ENCODE results near the gene UNC13C. TPM values are rescaled to one million over a fixed set of nuclear protein-coding genes. Genes with fewer than 3 reads are reported as not detected.

Gene UNC13C
- total and polyA plus RNA-seq, 10 of the 15 experiments (the other 5 are each of a cell fraction or from before 2014, with no cell fraction given), result 9.9 to 81.3 (median 25.0) TPM

- no peak for TF ChIP-seq TCF3 (IDR thresholded peaks at IDR 0.05; ENCODE audit: borderline replicate concordance, insufficient read depth, low read depth, low read length)
- no peak for TF ChIP-seq MXI1 (IDR thresholded peaks at IDR 0.05; ENCODE audit: low read depth, low read length)
- TF ChIP-seq CBX5 (IDR thresholded peaks at IDR 0.05; ENCODE audit: low read depth), result no peak
- no peak for TF ChIP-seq ZZZ3 (IDR thresholded peaks at IDR 0.05; ENCODE audit: control insufficient read depth, insufficient read length, low read depth)
Measured at GRCh38 chr15:53982876-53983275, 4.6 kb downstream of the UNC13C start (continued).

- FAIRE-seq, result no peak
- Histone ChIP-seq H3K79me2 (ENCODE audit: control insufficient read depth, insufficient read depth, low read length) (no peaks in the 10 kb centered on the region), H4K20me1 (ENCODE audit: control insufficient read depth, insufficient read depth) (no peaks in the 10 kb centered on the region), H3K9me3 (replicated peaks; ENCODE audit: control insufficient read depth, insufficient read depth, low read length) (no peaks in the 10 kb centered on the region), H3K27me3 (replicated peaks in 1 of 2; ENCODE audit: control insufficient read depth in 2 of 2, insufficient read depth in 2 of 2, low read length in 1 of 2) (no peaks in the 10 kb centered on the region), H3K4me1 (ENCODE audit: control insufficient read depth, insufficient read depth, low read length) (no peaks in the 10 kb centered on the region), H3K4me3 (no peak overlapping the region), H3K36me3 (ENCODE audit: control insufficient read depth in 2 of 2, insufficient read depth in 2 of 2, low read length in 1 of 2) (no peaks in the 10 kb centered on the region), H3K9ac (ENCODE audit: control insufficient read depth, insufficient read depth, low read length) (no peak overlapping the region), H3K4me2 (ENCODE audit: control insufficient read depth, insufficient read depth) (no peak overlapping the region), H2AFZ (ENCODE audit: control insufficient read depth, low read depth, low read length) (no peak overlapping the region), H3K27ac (ENCODE audit: control insufficient read depth, insufficient read depth) (no peak overlapping the region)
- ATAC-seq, result no peak
- 44% methylated on average over 1 of the region's 1 CpG for WGBS (ENCODE audit: insufficient coverage, insufficient replicate concordance, low lambda C conversion rate, missing lambda C conversion rate)
- ChIA-PET RAD21 (ENCODE audit: unreplicated experiment) (interaction anchor here (1.4 to 4.1 kb wide), 8 partner anchors 8 to 535 kb away, joined by 3 to 39 read pairs (median 6); no protein-coding TSS in a partner anchor), POLR2A (interaction anchor here (0.6 kb wide), 1 partner anchor 1201 kb away, joined by 3 read pairs; no protein-coding TSS in a partner anchor), SMC1A (ENCODE audit: uncharacterized antibody, unreplicated experiment) (interaction anchor here (1.0 to 4.1 kb wide), 5 partner anchors 10 to 435 kb away, joined by 3 to 32 read pairs (median 5); no protein-coding TSS in a partner anchor), CTCF (no interaction called here)
- no TSS peak for BruUV-seq (replicated peaks)
- no peak for DNase-seq (ENCODE audit: low read depth, low spot score)
- intact Hi-C loops (cut with micrococcal nuclease; ENCODE audit: unreplicated experiment) (no loop called here), in situ Hi-C loops (cut with MboI) (no loop called here)
- TF ChIP-seq KAT2A (conservative IDR thresholded peaks at IDR 0.05; ENCODE audit: control insufficient read depth, low read depth, low read length) (no peak), ETV6 (conservative IDR thresholded peaks at IDR 0.05 in 1 of 2, IDR thresholded peaks at IDR 0.05 in 1 of 2; ENCODE audit: borderline replicate concordance in 1 of 2, low read depth in 1 of 2) (no peak), MEF2A (IDR thresholded peaks at IDR 0.05; ENCODE audit: insufficient read depth, low read depth, low read length) (no peak), NR2F1 (conservative IDR thresholded peaks at IDR 0.05) (no peak), ZNF384 (IDR thresholded peaks at IDR 0.05; ENCODE audit: borderline replicate concordance, low read depth, low read length) (no peak), ZBTB40 (IDR thresholded peaks at IDR 0.05; ENCODE audit: borderline replicate concordance) (no peak), JUNB (IDR thresholded peaks at IDR 0.05) (no peak), SKIL (IDR thresholded peaks at IDR 0.05; ENCODE audit: low read depth, poor library complexity, severe bottlenecking) (no peak), RB1 (IDR thresholded peaks at IDR 0.05; ENCODE audit: borderline replicate concordance) (no peak), NR2C2 (IDR thresholded peaks at IDR 0.05; ENCODE audit: borderline replicate concordance, control insufficient read depth, insufficient read length, low read depth) (no peak)
Measured at GRCh38 chr15:53984221-53984620, 6.0 kb downstream of the UNC13C start.

All from GM12878 (cell line).